ENCODE results near the gene ZC3HAV1. TPM values are rescaled to one million over a fixed set of nuclear protein-coding genes. Genes with fewer than 3 reads are reported as not detected.

ZC3HAV1 gene
- total and polyA plus RNA-seq, 2 of the 13 experiments (the other 11 are each of a cell fraction or from before 2014, with no cell fraction given) = 12.7 to 23.7 TPM

GRCh38 chr7:139035586-139036353, 73.8 kb downstream of the ZC3HAV1 start, which contains the start of gene ZC3HAV1L (continued):
- no peak for TF ChIP-seq ZNF512B (CRISPR knock-in tag; IDR thresholded peaks at IDR 0.05; ENCODE audit: borderline replicate concordance)
- TF ChIP-seq GABPA (IDR thresholded peaks at IDR 0.05; ENCODE audit: low read depth, low read length) = no peak
- TF ChIP-seq GABPA (CRISPR knock-in tag; IDR thresholded peaks at IDR 0.05; ENCODE audit: low read depth) = no peak
- TF ChIP-seq ZNF589 (CRISPR knock-in tag; conservative IDR thresholded peaks at IDR 0.05) = no peak
- TF ChIP-seq ZNF441 (CRISPR knock-in tag; IDR thresholded peaks at IDR 0.05; ENCODE audit: borderline replicate concordance) = peak; percentile 52
- no peak for TF ChIP-seq ZNF597 (CRISPR knock-in tag; IDR thresholded peaks at IDR 0.05)
- no peak for TF ChIP-seq KDM5A (IDR thresholded peaks at IDR 0.05; ENCODE audit: borderline replicate concordance, low read length)
- no peak for TF ChIP-seq RBM39 (IDR thresholded peaks at IDR 0.05; ENCODE audit: low read depth, low read length, poor library complexity, severe bottlenecking)
- TF ChIP-seq FOXO1 (CRISPR knock-in tag; IDR thresholded peaks at IDR 0.05) = no peak
- TF ChIP-seq ZNF574 (CRISPR knock-in tag; IDR thresholded peaks at IDR 0.05) = peak; percentile 78
- TF ChIP-seq REL (CRISPR knock-in tag; conservative IDR thresholded peaks at IDR 0.05) = no peak; the same call in 1 of the 2 replicates
- TF ChIP-seq ZBTB38 (CRISPR knock-in tag; IDR thresholded peaks at IDR 0.05) = peak; percentile 41; the same call in 1 of the 2 replicates
- TF ChIP-seq MTF1 (CRISPR knock-in tag; IDR thresholded peaks at IDR 0.05) = no peak
- no peak for TF ChIP-seq ZBTB49 (CRISPR knock-in tag; IDR thresholded peaks at IDR 0.05; ENCODE audit: borderline replicate concordance)
- TF ChIP-seq CSRNP1 (CRISPR knock-in tag; IDR thresholded peaks at IDR 0.05) = peak; percentile 64; the same call in 1 of the 2 replicates
- TF ChIP-seq HDAC2 (CRISPR knock-in tag; IDR thresholded peaks at IDR 0.05) = peak; percentile 40; the same call in 1 of the 2 replicates
- TF ChIP-seq POLR2A (IDR thresholded peaks at IDR 0.05; ENCODE audit: insufficient read depth in 1 of 2, low read depth in 2 of 2, low read length in 2 of 2) = peak; percentile 59 to 85; a peak in 3 of 4 replicates
- no peak for TF ChIP-seq HNRNPL (IDR thresholded peaks at IDR 0.05; ENCODE audit: low read depth, low read length)
